PFSK-1 (cell line): ENCODE data around the gene VTA1.

Source experiments
- FOXP2 ChIP-seq: optimal IDR thresholded peaks from 2 replicates; pipeline ENCODE3; 2011; ENCODE audit warnings: borderline replicate concordance, control low read depth, inconsistent platforms; ENCODE audit not compliant: insufficient read depth; ENCODE audit errors: extremely low read length, extremely low read depth
- POLR2AphosphoS5 ChIP-seq: IDR thresholded peaks from 2 replicates; pipeline ENCODE4 v1.6.1; 2012; ENCODE audit warnings: low read depth, mild to moderate bottlenecking, control low read depth, low read length, moderate library complexity
- SIN3A ChIP-seq: IDR thresholded peaks from 2 replicates; pipeline ENCODE4 v1.6.1; 2012; ENCODE audit warnings: mild to moderate bottlenecking, low read length, moderate library complexity, borderline replicate concordance; ENCODE audit not compliant: insufficient read depth
- TAF1 ChIP-seq: IDR thresholded peaks from 2 replicates; pipeline ENCODE4 v1.6.1; 2012; ENCODE audit warnings: low read length, control low read depth, borderline replicate concordance; ENCODE audit not compliant: insufficient read depth
- TF ChIP-seq, protein P1 (sequence below), 2 experiments: IDR thresholded peaks; 2 replicates each; pipeline versions ENCODE4 v1.6.1 to v1.8.0; 2011 to 2012; ENCODE audit warnings: low read depth in 2 of 2, low read length in 2 of 2, control low read depth in 1 of 2, inconsistent platforms in 1 of 2, mild to moderate bottlenecking in 1 of 2, moderate library complexity in 1 of 2; ENCODE audit not compliant: insufficient read depth in 1 of 2

The VTA1 gene

DNA sequence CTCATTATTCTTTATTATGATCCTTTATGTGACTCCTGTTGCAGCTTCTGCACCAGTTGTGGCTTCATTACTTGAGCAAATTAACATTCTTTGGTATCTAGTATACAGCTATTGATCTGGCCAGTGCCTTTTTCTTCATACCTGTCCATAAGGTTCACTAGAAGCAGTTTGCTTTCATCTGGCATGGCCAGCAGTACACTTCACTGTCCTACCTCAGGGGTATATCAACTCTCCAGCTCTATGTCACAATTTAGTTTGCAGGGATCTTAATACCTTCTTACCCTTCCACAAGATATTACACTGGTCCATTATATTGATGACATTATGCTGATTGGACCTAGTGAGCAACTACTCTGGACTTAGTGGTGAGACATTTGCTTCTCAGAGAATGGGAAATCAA lies 46.6 kb downstream of the VTA1 start:
- TF ChIP-seq POLR2AphosphoS5 (no peak), TAF1 (no peak), FOXP2 (no peak), SIN3A (no peak)
- TF ChIP-seq, protein P1, sequence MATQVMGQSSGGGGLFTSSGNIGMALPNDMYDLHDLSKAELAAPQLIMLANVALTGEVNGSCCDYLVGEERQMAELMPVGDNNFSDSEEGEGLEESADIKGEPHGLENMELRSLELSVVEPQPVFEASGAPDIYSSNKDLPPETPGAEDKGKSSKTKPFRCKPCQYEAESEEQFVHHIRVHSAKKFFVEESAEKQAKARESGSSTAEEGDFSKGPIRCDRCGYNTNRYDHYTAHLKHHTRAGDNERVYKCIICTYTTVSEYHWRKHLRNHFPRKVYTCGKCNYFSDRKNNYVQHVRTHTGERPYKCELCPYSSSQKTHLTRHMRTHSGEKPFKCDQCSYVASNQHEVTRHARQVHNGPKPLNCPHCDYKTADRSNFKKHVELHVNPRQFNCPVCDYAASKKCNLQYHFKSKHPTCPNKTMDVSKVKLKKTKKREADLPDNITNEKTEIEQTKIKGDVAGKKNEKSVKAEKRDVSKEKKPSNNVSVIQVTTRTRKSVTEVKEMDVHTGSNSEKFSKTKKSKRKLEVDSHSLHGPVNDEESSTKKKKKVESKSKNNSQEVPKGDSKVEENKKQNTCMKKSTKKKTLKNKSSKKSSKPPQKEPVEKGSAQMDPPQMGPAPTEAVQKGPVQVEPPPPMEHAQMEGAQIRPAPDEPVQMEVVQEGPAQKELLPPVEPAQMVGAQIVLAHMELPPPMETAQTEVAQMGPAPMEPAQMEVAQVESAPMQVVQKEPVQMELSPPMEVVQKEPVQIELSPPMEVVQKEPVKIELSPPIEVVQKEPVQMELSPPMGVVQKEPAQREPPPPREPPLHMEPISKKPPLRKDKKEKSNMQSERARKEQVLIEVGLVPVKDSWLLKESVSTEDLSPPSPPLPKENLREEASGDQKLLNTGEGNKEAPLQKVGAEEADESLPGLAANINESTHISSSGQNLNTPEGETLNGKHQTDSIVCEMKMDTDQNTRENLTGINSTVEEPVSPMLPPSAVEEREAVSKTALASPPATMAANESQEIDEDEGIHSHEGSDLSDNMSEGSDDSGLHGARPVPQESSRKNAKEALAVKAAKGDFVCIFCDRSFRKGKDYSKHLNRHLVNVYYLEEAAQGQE (IDR thresholded peaks at IDR 0.05; ENCODE audit: insufficient read depth in 1 of 2, low read depth in 2 of 2, low read length in 2 of 2): no peak

DNA sequence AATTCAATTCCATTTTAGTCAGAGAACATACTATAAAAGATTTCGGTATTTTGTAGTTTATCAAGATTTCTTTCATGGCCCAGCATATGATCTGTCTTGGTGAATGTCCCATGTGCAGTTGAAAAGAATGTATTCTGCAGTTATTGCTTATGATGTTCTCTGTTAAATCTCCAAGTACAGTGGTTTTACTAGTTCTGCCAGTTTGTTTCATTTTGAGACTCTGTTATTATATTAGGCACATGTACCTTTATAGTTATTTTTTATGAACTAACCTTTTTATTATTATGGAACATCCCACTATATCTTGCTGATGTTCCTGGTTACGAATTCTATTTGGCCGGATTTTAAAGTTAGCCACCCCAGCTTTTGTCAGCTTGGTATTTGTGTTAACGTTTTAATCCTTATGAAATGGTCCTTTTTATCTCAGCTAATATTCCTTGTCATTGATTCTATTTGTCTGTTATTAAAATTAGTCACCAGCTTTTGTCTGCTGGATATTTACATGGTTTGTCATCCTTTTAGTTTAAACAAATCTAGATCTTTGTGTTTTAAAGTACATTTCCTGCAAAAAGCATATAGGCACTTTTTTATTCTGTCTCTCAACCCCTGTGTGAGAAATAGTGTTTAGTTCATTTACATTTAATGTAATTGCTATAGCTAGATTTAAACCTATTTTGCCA lies 48.9 kb downstream of the VTA1 start:
- TF ChIP-seq, protein P1 (IDR thresholded peaks at IDR 0.05; ENCODE audit: insufficient read depth in 1 of 2, low read depth in 2 of 2, low read length in 2 of 2): no peak
- TF ChIP-seq POLR2AphosphoS5 (no peak), FOXP2 (no peak), TAF1 (no peak), SIN3A (no peak)

DNA sequence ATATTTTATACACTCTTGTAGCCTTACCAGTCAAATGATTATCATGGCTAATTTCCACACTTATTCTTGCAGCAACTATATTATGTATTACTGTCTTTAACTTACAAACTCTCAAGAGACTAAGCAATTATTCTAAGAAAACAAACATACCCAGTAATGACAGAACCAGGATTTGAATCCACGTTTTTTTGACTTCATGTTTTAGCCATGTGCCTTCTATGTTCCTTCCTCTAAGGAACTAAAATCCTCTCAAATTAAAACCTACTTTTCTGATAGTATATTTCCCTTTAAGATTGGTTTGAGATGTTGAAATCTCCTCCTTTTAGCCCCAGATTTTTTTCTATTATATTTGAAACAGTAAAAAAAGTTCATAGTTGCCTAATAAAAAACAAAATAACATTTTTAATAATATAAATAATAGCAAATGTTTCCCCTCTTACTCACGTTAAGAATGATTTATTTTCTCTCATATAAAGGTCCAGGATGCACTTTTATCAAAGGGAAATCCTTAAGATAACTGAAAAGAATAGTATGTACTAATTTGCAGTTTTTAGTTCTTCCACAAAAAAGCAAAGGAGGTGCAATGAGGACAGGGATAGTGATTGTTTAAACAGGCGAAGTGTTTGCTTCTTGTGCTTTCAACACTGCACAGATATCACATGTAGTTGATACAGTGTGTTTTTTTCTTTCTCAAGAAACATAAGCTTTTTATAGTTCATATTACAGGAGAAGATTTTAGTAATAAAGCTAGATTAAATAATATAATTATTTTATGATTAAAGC lies 54.0 kb downstream of the VTA1 start:
- TF ChIP-seq POLR2AphosphoS5 (no peak), TAF1 (no peak), SIN3A (no peak), FOXP2 (no peak)
- TF ChIP-seq, protein P1 (IDR thresholded peaks at IDR 0.05; ENCODE audit: insufficient read depth in 1 of 2, low read depth in 2 of 2, low read length in 2 of 2): no peak

DNA sequence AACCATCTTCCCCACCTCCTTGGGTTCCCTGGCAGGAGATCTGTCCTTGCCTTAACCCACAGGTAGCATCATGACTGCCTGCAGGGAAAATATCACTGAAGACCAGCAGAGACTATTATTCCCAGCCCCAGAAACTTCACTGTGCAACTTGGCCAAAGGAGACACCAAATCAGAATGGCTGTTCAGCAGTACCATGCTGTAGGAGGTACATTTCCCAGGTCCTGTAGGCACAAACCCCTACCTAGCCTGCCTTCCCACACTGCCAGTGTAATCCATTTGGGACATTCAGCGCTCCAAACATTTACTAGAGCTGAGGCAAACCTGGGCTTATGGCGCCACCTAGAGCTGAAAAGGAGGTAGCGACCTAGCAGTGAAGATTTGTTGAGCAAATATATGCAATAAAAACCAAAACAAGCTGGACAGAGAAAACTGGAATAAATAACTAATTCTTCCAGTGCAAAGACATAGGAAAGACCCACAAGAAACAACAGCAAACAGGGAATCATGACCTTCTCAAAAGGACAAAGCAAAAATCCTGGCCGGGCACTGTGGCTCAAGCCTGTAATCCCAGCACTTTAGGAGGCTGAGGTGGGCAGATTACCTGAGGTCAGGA lies 60.3 kb downstream of the VTA1 start:
- TF ChIP-seq POLR2AphosphoS5 (no peak), TAF1 (no peak), FOXP2 (no peak), SIN3A (no peak)
- TF ChIP-seq, protein P1 (IDR thresholded peaks at IDR 0.05; ENCODE audit: insufficient read depth in 1 of 2, low read depth in 2 of 2, low read length in 2 of 2): no peak
